Left ventricle myocardium superior (tissue), 1 donor: ENCODE results near the gene STARD9. TPM values are rescaled to one million over a fixed set of nuclear protein-coding genes. Genes with fewer than 3 reads are reported as not detected.
"Not testable (repeated sequence)": the region's sequence is repeated elsewhere in the genome, so short reads cannot be mapped to it uniquely, and the experiment has no call there.

Experiments used
- ATAC-seq: fragments of 200-7000 bp; cut with Tn5 transposase; one replicate; pipeline ENCODE4 v1.9.1; 2020; ENCODE audit warnings: mild to moderate bottlenecking, moderate library complexity
- DNase-seq: peaks from one replicate; pipeline ENCODE4 v3.0.0-alpha.2; 2020
- intact Hi-C: fragments of 100-400 bp; cut with micrococcal nuclease; formaldehyde crosslinking; loops from one replicate; pipeline ENCODE4 v1.11.0; 2022
- total RNA-seq: library from RNA; stranded (reverse); fragmentation: NEBNext Ultra II Directional; extraction: Animal tissue kit (Norgen Biotek cat#: 25700); gene quantifications from one replicate; pipeline ENCODE4 v1.2.1, GENCODE V29; 2021
- donor health status: DM: no; HTN: yes; CAD: no; lungs with severe emphysema.

Gene STARD9
- total RNA-seq, 1 donor from 2014 or later: 6.9 TPM

- ATAC-seq: no peak
- DNase-seq: no peak
- intact Hi-C loops: no loop called here
Observed at GRCh38 chr15:42616107-42616506, 40.7 kb downstream of the STARD9 start.

GRCh38 chr15:42619656-42620371, 44.4 kb downstream of the STARD9 start:
- intact Hi-C loops: no loop called here
- ATAC-seq (no peak), DNase-seq (no peak)

DNA sequence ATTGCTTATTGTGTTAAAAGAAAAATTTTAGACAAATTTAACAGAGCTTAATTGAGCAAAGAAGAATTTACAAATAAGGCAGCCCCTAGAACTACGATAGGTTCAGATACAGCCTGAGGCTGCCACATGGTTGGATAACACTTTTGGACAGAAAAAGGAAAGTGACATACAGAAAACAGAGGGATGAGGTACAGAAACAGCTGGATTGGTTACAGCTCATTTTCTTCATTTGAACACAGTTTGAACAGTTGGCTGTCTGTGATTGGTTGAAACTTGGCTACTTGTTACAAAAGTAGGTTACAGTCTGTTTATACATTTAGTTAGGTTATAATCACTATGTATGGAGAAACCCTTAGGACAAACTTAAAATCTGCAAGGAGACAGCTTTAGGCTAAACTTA, 46.0 kb downstream of the STARD9 start:
- no peak for ATAC-seq
- intact Hi-C loops: no loop called here
- no peak for DNase-seq

GRCh38 chr15:42621996-42622925, 46.9 kb downstream of the STARD9 start:
- DNase-seq: no peak
- no peak for ATAC-seq
- intact Hi-C loops: no loop called here

DNA sequence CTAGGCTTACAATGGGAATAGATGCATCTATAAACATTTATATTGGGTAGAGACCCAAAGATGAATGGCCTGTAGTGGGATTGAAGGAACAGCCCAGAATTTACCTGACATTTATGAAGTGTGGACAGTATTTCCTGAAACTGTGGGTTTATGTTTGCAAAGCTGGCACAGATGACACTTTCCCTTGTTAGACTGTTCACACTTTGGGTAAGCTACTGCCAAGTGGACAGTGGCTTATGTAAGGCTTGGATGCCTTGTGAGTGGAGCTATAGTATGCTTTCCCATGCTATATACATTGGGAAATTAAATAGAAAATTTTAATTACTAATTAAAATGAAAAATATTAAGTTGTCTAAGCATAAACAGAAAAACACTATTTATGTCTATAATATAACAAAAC, 48.5 kb downstream of the STARD9 start:
- DNase-seq: no peak
- intact Hi-C loops: no loop called here
- ATAC-seq: no peak

DNA sequence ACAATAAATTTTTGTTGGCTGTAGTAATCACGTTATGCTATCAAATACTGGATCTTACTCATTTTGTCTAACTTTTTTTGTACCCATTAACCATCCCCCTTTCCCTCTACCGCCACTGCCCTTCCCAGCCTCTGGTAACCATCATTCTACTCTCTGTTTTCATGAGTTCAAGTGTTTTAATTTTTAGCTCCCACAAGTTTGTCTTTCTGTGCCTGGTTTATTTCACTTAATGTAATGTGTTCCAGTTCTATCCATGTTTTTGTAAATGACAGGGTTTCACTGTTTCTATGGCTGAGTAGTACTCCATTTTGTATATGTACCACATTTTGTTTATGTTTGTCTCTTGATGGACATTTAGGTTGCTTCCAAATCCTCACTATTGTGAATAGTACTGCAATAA, 52.1 kb downstream of the STARD9 start:
- intact Hi-C loops: no loop called here
- ATAC-seq (no peak), DNase-seq (no peak)

DNA sequence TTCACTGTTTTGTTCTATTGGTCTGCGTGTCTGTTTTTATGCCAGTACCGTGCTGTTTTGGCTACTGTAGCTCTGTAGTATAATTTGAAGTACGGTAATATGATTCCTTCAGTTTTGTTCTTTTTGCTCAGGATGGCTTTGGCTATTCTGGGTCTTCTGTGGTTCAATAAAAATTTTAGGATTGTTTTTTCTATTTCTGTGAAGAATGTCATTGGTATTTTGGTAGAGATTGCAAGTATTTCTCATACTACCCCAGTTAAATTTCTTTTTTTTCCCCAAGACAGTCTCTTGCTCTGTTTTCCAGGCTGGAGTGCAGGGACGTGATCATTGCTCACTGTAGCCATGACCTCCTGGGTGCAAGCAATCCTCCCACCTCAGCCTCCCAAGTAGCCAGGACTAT, 53.4 kb downstream of the STARD9 start:
- intact Hi-C loops: no loop called here
- DNase-seq (no peak), ATAC-seq (no peak)

- ATAC-seq (no peak), DNase-seq (no peak)
- intact Hi-C loops: no loop called here
Observed at GRCh38 chr15:42632105-42632675, 56.8 kb downstream of the STARD9 start.

GRCh38 chr15:42640109-42640508, 64.7 kb downstream of the STARD9 start:
- DNase-seq (no peak), ATAC-seq (no peak)
- intact Hi-C loops: loop anchor here (10.0 kb wide), 1 partner anchor 95 kb away; the partner anchor contains the start of genes HAUS2 and LRRC57

DNA sequence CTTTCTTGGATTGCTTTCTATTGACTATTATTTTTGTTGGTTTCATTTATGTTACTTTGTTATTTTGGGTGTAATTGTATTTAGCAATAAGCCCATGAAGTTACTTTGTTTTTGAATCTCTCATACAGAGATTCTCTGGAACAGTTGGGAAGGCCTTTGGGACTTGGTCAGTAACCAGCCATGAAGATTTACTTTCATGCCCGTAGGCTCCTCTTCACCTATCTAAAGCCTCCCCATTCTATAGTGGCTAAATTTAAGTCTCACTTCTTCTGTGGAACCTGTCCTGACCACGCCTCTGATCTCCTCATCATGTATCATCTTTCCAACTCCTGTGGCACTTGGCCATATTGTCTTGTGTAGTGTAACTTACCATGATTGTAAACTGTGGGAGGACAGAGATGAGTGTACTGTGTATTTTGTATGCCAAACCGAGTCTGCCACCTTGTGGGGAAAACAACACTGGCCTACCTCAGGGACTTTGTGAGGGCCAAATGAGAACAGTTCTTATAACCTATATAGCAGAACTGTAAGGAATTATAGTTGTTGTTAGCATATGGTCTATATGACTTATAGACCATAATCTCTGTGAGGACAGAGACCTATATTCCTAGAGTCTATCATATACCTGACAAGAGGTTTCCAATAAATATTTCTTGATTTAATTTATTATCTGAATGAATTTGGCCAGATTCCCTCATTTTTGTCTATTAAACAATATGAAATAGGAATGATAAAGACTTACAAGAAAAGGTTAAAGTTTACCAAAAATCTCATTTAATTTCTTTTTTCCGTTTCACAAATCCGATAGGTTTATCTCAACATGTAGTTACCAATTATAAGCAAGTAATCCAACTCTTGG, 75.0 kb downstream of the STARD9 start:
- ATAC-seq: peak; percentile 96
- intact Hi-C loops: loop anchor here (10.0 kb wide), 1 partner anchor 66 kb away; no protein-coding TSS in a partner anchor
- DNase-seq: peak; percentile 36

GRCh38 chr15:42665827-42666226, 90.4 kb downstream of the STARD9 start:
- intact Hi-C loops: no loop called here
- ATAC-seq: no peak
- no peak for DNase-seq

GRCh38 chr15:42667855-42668254, 92.4 kb downstream of the STARD9 start:
- ATAC-seq (no peak), DNase-seq (no peak)
- intact Hi-C loops: no loop called here

DNA sequence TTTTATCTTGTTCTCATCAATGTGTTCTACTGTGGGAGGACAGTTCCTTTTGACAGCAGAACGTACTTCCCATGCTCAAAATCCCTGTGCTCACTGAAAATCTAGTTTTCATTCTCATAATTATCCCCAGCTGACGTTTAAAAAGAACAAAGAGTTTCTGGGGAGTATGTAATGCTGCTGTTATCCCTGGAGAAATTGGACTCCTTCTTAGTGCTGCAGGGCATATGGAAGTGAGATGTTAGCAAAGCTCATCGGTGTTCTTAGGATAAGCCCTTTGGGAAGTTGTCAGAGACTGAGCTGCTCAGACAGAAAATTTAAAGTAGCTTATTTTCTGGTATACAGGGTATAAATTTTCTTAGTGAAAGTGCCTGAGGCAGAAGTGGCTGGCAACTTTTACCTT, 95.0 kb downstream of the STARD9 start:
- no peak for DNase-seq
- intact Hi-C loops: no loop called here
- ATAC-seq: no peak

GRCh38 chr15:42672444-42672843, 97.0 kb downstream of the STARD9 start:
- DNase-seq (no peak), ATAC-seq (no peak)
- intact Hi-C loops: no loop called here

GRCh38 chr15:42674472-42674871, 99.1 kb downstream of the STARD9 start:
- intact Hi-C loops: no loop called here
- ATAC-seq (no peak), DNase-seq (no peak)

DNA sequence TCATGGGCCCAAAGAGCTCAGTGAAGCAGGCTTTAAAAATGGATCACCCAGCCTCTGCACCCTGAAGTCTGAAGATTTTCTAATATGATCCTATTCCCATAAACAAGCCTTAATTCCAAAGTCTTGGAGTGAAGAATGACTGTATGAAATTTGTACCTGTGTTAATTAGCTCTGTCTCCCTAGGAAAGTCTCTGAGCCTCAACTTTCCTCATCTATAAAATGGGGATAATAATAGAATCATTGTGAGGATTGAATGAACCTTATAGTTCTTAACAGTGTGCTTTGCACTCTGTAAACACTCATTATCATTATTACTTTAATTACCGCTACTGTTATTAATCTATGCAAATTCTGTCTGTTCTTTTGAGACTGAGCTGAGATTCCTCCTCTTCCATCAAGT, 99.6 kb downstream of the STARD9 start:
- intact Hi-C loops: no loop called here
- no peak for ATAC-seq
- no peak for DNase-seq

GRCh38 chr15:42679285-42680141, 104.1 kb downstream of the STARD9 start:
- intact Hi-C loops: no loop called here
- ATAC-seq (peak; percentile 90), DNase-seq (no peak)

DNA sequence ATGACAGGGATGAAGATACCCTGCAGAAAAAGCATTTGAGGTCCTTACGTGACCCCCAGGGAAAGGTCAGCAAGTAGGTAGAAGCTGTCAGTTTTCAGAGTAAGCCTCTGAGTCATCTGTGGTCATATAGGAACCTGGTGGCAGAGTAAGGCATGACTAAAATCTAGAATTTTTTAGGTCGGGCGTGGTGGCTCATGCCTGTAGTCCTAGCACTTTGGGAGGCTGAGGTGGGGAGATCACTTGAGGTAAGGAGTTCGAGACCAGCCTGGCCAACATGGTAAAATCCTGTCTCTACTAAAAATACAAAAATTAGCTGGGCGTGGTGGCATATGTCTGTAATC, 104.7 kb downstream of the STARD9 start:
- intact Hi-C loops, ATAC-seq, DNase-seq: not testable (repeated sequence)
